LNCaP clone FGC (cell line): ENCODE results near the gene ALG8.
A peak's percentile ranks its signal among the peaks of the same experiment; 100 is the strongest.

ENCODE experiments used
- DNase-seq: peaks from one replicate; pipeline ENCODE4 v3.0.0-alpha.2; 2011; ENCODE audit warnings: low read depth
- H3K4me3 ChIP-seq: 2 replicates; pipeline ENCODE4 v1.5.1; 2011; ENCODE audit warnings: mild to moderate bottlenecking, low read depth, low read length, control low read depth
- TF ChIP-seq, protein P1 (sequence below): IDR thresholded peaks from 2 replicates; pipeline ENCODE4 v1.5.1; 2012; ENCODE audit warnings: mild to moderate bottlenecking; ENCODE audit not compliant: control insufficient read depth, insufficient read depth; ENCODE audit errors: extremely low read depth

ALG8 gene

DNA sequence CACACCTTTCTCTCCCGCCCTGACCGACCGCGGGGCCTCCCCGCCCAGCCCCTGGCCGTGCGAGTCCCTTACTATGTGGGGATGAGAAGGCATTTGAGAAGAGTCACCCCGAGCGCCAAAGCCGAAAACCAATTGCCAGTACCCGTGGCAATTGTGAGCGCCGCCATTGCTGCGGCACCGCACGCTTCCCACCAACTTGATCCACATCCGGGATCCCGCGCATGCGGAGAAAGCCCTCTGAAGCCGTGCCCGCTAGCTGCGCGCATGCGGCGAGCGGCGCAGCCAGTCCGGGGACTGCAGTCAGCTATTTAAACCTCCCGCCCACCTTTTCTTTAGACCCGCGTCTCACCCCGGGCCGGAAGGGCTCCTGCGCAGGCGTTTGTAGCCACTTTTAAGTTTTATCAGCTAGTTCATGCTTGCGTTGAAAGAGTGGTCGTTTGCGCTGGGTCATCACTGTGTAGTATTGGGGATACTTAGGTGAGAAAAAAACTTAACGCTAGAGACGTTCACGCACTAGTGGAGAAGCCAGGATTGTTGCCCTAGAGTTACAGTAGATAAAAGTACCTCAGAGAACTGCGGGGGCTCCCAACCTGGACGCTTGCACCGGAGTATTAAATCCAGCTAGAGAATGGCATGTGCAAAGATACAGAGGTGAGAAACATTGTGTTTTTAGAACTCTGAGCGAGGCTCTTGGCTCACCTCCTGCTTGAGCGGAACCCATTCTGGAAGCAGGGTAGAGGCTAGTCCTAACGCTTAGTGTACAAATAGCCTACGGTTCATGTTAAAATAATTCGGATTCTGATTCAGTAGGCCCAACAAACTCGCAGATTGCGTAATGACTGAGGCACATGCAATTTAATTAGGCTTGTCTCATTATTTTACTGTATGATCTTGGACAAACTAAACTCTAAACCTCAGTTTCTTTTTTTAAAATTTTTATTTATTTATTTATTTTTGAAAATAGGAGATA lies at the start of gene ALG8:
TSS of gene ALG8 (minus strand) at position 205 of the 970 bp plus-strand sequence. CDS start at position 167, 38 bp downstream.
- DNase-seq: peak; percentile 80
- TF ChIP-seq, protein P1, sequence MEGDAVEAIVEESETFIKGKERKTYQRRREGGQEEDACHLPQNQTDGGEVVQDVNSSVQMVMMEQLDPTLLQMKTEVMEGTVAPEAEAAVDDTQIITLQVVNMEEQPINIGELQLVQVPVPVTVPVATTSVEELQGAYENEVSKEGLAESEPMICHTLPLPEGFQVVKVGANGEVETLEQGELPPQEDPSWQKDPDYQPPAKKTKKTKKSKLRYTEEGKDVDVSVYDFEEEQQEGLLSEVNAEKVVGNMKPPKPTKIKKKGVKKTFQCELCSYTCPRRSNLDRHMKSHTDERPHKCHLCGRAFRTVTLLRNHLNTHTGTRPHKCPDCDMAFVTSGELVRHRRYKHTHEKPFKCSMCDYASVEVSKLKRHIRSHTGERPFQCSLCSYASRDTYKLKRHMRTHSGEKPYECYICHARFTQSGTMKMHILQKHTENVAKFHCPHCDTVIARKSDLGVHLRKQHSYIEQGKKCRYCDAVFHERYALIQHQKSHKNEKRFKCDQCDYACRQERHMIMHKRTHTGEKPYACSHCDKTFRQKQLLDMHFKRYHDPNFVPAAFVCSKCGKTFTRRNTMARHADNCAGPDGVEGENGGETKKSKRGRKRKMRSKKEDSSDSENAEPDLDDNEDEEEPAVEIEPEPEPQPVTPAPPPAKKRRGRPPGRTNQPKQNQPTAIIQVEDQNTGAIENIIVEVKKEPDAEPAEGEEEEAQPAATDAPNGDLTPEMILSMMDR: no peak
- H3K4me3 ChIP-seq: peak within 1 kb of the TSS; percentile 72

DNA sequence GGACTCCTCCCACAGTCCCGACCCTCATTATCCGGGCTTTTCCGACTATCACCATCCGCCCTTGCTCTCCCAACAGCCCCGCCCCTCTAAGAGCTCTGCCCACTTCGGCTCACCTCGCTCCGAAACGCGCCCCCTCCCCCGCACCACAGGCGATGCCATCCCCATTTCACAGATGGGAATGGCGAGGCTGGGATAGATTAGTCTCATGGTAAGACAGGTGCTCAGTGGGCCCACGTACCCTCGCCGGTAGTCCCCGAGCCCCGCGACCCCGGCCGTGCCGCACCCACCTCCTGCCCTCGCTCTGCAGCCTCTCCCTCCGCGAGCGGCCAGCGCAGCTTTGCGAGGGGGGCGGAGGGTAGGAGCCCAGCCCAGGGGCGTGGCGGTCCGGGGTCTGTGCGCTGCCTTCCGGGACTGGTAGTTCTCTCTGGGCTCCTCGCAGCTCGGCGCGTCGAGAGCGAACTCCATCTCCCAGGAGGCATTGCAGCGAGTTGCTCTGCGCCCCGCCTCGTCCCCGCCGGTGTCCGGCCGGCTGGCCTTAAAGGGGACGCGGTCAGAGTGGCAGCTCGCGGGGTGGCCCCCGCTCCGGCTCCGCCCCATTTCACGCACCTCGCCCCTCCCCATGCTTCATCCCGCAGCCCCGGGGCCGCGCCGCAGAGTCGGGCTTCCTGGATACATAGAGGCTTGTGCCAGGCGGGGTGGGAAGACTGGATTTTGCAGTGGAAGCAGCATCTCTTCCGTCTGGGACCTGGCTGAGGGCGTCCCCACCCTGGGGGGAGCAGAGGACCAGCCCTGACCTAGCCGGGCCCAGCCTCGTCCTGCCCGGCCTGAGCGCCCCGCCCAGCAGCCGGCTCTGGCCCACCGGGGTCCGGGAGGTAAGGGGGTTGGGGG lies 49.1 kb upstream of the ALG8 start, which contains the start of the genes KCTD21 and USP35:
TSS of gene KCTD21 (minus strand) at position 341 of the 888 bp plus-strand sequence. CDS start 14,072 bp downstream, outside the sequence.
TSS of gene USP35 (plus strand) at position 634 of the 888 bp plus-strand sequence. CDS start 7,327 bp downstream, outside the sequence.
- TF ChIP-seq, protein P1: no peak
- peak; percentile 90 for DNase-seq
- peak within 1 kb of the TSS; percentile 80 for H3K4me3 ChIP-seq

DNA sequence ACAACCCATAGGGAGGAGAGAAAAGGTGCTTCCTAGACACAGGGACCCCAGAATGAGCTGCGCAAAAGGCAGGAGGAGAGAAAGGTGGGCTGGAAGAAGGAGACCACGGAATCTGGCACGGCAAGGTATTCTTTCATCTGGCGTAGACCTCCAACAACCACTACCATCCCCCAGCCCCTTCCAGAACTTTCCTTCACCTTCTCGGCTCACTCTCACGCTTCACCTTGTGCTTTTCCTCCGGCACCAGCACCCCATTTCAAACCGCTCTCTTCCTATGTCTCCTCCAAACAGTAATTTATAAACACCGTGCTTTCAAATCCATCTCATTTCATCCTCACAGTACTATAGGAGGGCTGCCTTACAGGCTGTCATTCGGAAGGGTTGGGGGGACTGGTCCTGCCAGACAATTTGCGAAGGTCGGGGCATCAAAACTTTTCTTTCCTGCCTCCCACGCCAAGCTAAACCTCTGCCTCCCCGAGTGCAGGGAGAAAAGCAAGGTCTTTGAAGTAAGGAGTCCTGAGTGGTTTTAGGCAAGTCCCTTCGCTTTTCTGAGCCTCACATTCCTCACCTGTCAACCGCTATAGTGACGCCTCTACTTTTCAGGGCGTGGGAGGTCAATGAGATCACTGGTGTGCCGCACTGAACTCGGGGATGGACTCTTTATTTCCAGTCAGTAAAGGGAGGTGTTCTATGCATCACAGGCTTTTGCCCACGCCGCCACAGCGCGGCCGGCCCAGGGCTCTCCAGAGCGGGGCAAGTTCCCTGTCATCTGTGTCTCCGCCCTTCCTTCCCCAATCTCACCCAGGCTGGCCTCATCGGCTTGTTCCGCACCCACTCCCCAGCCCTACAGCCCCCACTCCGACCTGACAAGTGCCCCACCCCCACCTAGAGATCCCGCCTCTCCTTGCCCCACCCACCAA lies 48.2 kb upstream of the ALG8 start:
- DNase-seq: no peak
- TF ChIP-seq, protein P1: no peak
- H3K4me3 ChIP-seq: peak overlapping the region; percentile 80

DNA sequence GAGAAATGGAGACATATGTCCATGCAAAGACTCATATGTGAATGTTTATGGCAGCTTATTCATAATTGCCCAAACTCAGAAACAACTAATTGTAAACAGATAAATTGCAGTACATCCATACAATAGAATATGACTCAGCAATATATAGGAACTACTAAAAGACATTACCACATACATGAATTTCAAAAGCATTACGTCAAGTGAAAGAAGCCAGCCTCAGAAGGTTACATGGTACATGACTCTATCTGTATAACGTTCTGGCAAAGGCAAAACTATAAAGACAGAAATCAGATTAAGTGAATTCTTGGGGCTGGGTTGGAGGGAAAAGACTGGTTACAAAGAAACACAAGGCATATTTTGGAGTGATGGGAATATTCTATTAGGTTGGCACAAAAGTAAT lies 41.8 kb upstream of the ALG8 start:
- TF ChIP-seq, protein P1: no peak
- no peak for DNase-seq
- H3K4me3 ChIP-seq: no peak overlapping the region

DNA sequence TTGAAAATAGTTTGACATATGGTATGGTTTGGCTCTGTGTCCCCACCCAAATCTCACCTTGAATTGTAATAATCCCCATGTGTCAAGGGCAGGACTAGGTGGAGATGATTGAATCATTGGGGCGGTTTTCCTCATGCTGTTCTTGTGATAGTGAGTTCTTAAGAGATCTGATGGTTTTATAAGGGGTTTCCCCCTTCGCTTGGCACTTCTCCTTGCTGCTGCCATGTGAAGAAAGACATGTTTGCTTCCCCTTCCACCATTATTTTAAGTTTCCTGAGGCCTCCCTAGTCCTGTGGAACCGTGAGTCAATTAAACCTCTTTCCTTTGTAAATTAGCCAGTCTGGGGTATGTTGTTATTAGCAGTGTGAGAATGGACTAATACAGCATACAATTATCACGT lies 41.3 kb upstream of the ALG8 start:
- no peak for DNase-seq
- TF ChIP-seq, protein P1: no peak
- H3K4me3 ChIP-seq: no peak overlapping the region
